Gastroesophageal sphincter (tissue), 3 donors: Measurements from ENCODE around the gene VRK2.

Experiments used
- CTCF ChIP-seq, 4 experiments: fragments of 200-600 bp in 2 of 4; fragments of 450-650 bp in 2 of 4; sonication (generic) in 1 of 4; IDR thresholded peaks; one replicate each; pipeline ENCODE4 v1.5.1; 2017 to 2019; ENCODE audit warnings: antibody characterized with exemption in 4 of 4, mild to moderate bottlenecking in 2 of 4, moderate library complexity in 2 of 4
- EP300 ChIP-seq: sonication (generic); formaldehyde crosslinking; IDR thresholded peaks from one replicate; pipeline ENCODE4 v1.6.1; 2017; ENCODE audit warnings: antibody characterized with exemption, mild to moderate bottlenecking
- POLR2A ChIP-seq, 2 donors: fragments of 450-650 bp; IDR thresholded peaks; one replicate each; pipeline ENCODE4 v1.6.1; 2017; ENCODE audit warnings: antibody characterized with exemption in 2 of 2, mild to moderate bottlenecking in 2 of 2, moderate library complexity in 1 of 2
- POLR2AphosphoS5 ChIP-seq: sonication (generic); formaldehyde crosslinking; IDR thresholded peaks from one replicate; pipeline ENCODE4 v1.6.1; 2017; ENCODE audit warnings: antibody characterized with exemption

GRCh38 chr2:58057707-58058530 is 11.3 kb downstream of the VRK2 start:
- TF ChIP-seq CTCF (IDR thresholded peaks at IDR 0.05) (no peak), EP300 (no peak), POLR2A (IDR thresholded peaks at IDR 0.05) (no peak), POLR2AphosphoS5 (no peak)
